ENCODE results near the gene ANKRD45. TPM values are rescaled to one million over a fixed set of nuclear protein-coding genes. Genes with fewer than 3 reads are reported as not detected.

ANKRD45 gene
- total and polyA plus RNA-seq, 2 experiments from 2014 or later, result 0.16 TPM; not detected in 1

GRCh38 chr1:173590557-173590956, 79.1 kb downstream of the ANKRD45 start:
- in situ Hi-C loops (cut with MboI), result no loop called here
- Histone ChIP-seq H4K20me1 (ENCODE audit: insufficient read depth) (no peaks in the 10 kb centered on the region), H3K27me3 (replicated peaks; ENCODE audit: insufficient read depth) (no peaks in the 10 kb centered on the region), H3K9me2 (ENCODE audit: insufficient read depth) (no peaks in the 10 kb centered on the region), H3K36me3 (ENCODE audit: low read depth) (no peaks in the 10 kb centered on the region), H3K9me3 (ENCODE audit: low read depth) (no peaks in the 10 kb centered on the region), H3K4me3 (no peak overlapping the region), H3K4me2 (ENCODE audit: unreplicated experiment) (no peak overlapping the region), H3K9ac (no peak overlapping the region), H3K79me2 (ENCODE audit: insufficient read depth) (no peaks in the 10 kb centered on the region), H2AFZ (no peak overlapping the region), H3F3A (ENCODE audit: insufficient read depth) (no peaks in the 10 kb centered on the region), H3K27ac (no peak overlapping the region), H3K4me1 (ENCODE audit: insufficient read depth) (no peaks in the 10 kb centered on the region)
- WGBS, 2 experiments (ENCODE audit: low coverage in 1 of 2, low lambda C conversion rate in 2 of 2, missing lambda C conversion rate in 2 of 2), result 31 to 34% methylated on average over 1 of the region's 1 CpG
- DNase-seq, result peak; percentile 7
- no peak for TF ChIP-seq EZH2phosphoT487 (IDR thresholded peaks at IDR 0.05; ENCODE audit: insufficient read depth, low read depth)
- TF ChIP-seq EZH2 (IDR thresholded peaks at IDR 0.05; ENCODE audit: insufficient read depth, poor library complexity, severe bottlenecking), result no peak

- Histone ChIP-seq H3K4me3 (no peak overlapping the region), H3K79me2 (ENCODE audit: insufficient read depth) (no peaks in the 10 kb centered on the region), H3K36me3 (ENCODE audit: low read depth) (no peaks in the 10 kb centered on the region), H3K27ac (no peak overlapping the region), H3K4me1 (ENCODE audit: insufficient read depth) (no peaks in the 10 kb centered on the region), H3K4me2 (ENCODE audit: unreplicated experiment) (no peak overlapping the region), H2AFZ (no peak overlapping the region), H3K9ac (no peak overlapping the region), H3K9me3 (ENCODE audit: low read depth) (no peaks in the 10 kb centered on the region), H3F3A (ENCODE audit: insufficient read depth) (no peaks in the 10 kb centered on the region), H4K20me1 (ENCODE audit: insufficient read depth) (no peaks in the 10 kb centered on the region), H3K27me3 (replicated peaks; ENCODE audit: insufficient read depth) (0 out of 2 replicates have a peak, but pooled peaks cover 6% of the 10 kb centered on the region), H3K9me2 (ENCODE audit: insufficient read depth) (no peaks in the 10 kb centered on the region; the same call in 1 of the 2 replicates)
- in situ Hi-C loops (cut with MboI), result no loop called here
- 3 to 16% methylated on average over 1 of the region's 1 CpG for WGBS, 2 experiments (ENCODE audit: low coverage in 1 of 2, low lambda C conversion rate in 2 of 2, missing lambda C conversion rate in 2 of 2)
- no peak for DNase-seq
- TF ChIP-seq EZH2phosphoT487 (IDR thresholded peaks at IDR 0.05; ENCODE audit: insufficient read depth, low read depth) (no peak), EZH2 (IDR thresholded peaks at IDR 0.05; ENCODE audit: insufficient read depth, poor library complexity, severe bottlenecking) (no peak)
These were observed 88.1 kb downstream of the ANKRD45 start for GRCh38 chr1:173581383-173582079.

DNA sequence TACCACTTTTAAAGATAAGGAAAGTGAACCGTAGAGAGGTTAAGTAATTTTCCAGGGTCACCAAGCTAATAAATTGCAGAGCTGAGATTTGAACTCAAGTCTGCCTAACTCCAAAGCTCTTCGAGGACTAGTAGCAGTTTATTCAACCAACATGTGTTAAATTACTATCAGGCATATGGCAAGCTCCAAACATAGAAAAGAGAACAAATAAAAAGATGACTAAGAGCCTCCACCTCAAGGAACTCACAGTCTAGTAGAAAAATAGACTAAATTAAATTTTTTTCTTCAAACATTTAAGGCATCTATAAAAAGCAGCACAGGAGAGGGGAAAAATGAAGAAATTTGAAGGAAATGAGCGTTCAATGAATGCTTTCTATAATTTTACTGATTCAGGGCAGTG, 89.0 kb downstream of the ANKRD45 start:
- no peak overlapping the region for H3K4me2 ChIP-seq (ENCODE audit: unreplicated experiment)
- no peak for DNase-seq
- H3K4me1 ChIP-seq (ENCODE audit: insufficient read depth), result no peaks in the 10 kb centered on the region
- 37 to 41% methylated on average over 3 of the region's 3 CpGs for WGBS, 2 experiments (ENCODE audit: low coverage in 1 of 2, low lambda C conversion rate in 2 of 2, missing lambda C conversion rate in 2 of 2)
- H3K27ac ChIP-seq, result no peak overlapping the region
- H3K79me2 ChIP-seq (ENCODE audit: insufficient read depth), result no peaks in the 10 kb centered on the region
- 0 out of 2 replicates have a peak, but pooled peaks cover 6% of the 10 kb centered on the region for H3K27me3 ChIP-seq (replicated peaks; ENCODE audit: insufficient read depth)
- TF ChIP-seq EZH2phosphoT487 (IDR thresholded peaks at IDR 0.05; ENCODE audit: insufficient read depth, low read depth) (no peak), EZH2 (IDR thresholded peaks at IDR 0.05; ENCODE audit: insufficient read depth, poor library complexity, severe bottlenecking) (no peak)
- in situ Hi-C loops (cut with MboI), result no loop called here
- no peaks in the 10 kb centered on the region for H3K9me3 ChIP-seq (ENCODE audit: low read depth)
- H4K20me1 ChIP-seq (ENCODE audit: insufficient read depth), result no peaks in the 10 kb centered on the region
- no peaks in the 10 kb centered on the region for H3K36me3 ChIP-seq (ENCODE audit: low read depth)
- no peaks in the 10 kb centered on the region; the same call in 1 of the 2 replicates for H3K9me2 ChIP-seq (ENCODE audit: insufficient read depth)
- no peaks in the 10 kb centered on the region for H3F3A ChIP-seq (ENCODE audit: insufficient read depth)
- no peak overlapping the region for H3K4me3 ChIP-seq
- no peak overlapping the region for H2AFZ ChIP-seq
- H3K9ac ChIP-seq, result no peak overlapping the region

GRCh38 chr1:173580071-173580470, 89.6 kb downstream of the ANKRD45 start:
- Histone ChIP-seq H3K27ac (no peak overlapping the region), H3K9me3 (ENCODE audit: low read depth) (no peaks in the 10 kb centered on the region), H3K9me2 (ENCODE audit: insufficient read depth) (no peaks in the 10 kb centered on the region; the same call in 1 of the 2 replicates), H3F3A (ENCODE audit: insufficient read depth) (no peaks in the 10 kb centered on the region), H3K36me3 (ENCODE audit: low read depth) (no peaks in the 10 kb centered on the region), H3K27me3 (replicated peaks; ENCODE audit: insufficient read depth) (0 out of 2 replicates have a peak, but pooled peaks cover 6% of the 10 kb centered on the region), H2AFZ (no peak overlapping the region), H4K20me1 (ENCODE audit: insufficient read depth) (no peaks in the 10 kb centered on the region), H3K4me1 (ENCODE audit: insufficient read depth) (no peaks in the 10 kb centered on the region), H3K79me2 (ENCODE audit: insufficient read depth) (no peaks in the 10 kb centered on the region), H3K9ac (no peak overlapping the region), H3K4me2 (ENCODE audit: unreplicated experiment) (no peak overlapping the region), H3K4me3 (no peak overlapping the region)
- 45 to 46% methylated on average over 3 of the region's 3 CpGs for WGBS, 2 experiments (ENCODE audit: low coverage in 1 of 2, low lambda C conversion rate in 2 of 2, missing lambda C conversion rate in 2 of 2)
- DNase-seq, result no peak
- in situ Hi-C loops (cut with MboI), result no loop called here
- TF ChIP-seq EZH2 (IDR thresholded peaks at IDR 0.05; ENCODE audit: insufficient read depth, poor library complexity, severe bottlenecking) (no peak), EZH2phosphoT487 (IDR thresholded peaks at IDR 0.05; ENCODE audit: insufficient read depth, low read depth) (no peak)

Data from GM23248 (cell line).